GM21528 (cell line): ENCODE results near the gene ATP13A3.

Experiments
- ATAC-seq: cut with Tn5 transposase; IDR thresholded peaks from one replicate; pipeline ENCODE4 v1.9.1; 2021; ENCODE audit warnings: mild to moderate bottlenecking, moderate library complexity; ENCODE audit not compliant: unreplicated experiment, low FRiP score

The ATP13A3 gene

DNA sequence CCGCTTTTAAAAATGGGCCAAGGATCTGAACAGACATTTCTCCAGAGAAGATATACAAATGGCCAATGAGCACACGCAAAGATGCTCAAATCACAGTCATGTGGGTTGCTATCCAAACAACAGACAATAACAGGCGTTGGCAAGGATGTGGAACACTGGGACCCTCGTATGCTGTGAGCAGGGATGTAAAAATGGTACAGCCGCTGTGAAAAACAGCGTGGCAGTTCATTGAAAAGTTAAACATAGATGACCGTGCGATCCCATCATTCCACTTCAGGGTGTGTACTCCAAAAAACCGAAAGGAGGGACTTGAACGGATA lies 110.6 kb downstream of the ATP13A3 start:
- ATAC-seq = no peak

DNA sequence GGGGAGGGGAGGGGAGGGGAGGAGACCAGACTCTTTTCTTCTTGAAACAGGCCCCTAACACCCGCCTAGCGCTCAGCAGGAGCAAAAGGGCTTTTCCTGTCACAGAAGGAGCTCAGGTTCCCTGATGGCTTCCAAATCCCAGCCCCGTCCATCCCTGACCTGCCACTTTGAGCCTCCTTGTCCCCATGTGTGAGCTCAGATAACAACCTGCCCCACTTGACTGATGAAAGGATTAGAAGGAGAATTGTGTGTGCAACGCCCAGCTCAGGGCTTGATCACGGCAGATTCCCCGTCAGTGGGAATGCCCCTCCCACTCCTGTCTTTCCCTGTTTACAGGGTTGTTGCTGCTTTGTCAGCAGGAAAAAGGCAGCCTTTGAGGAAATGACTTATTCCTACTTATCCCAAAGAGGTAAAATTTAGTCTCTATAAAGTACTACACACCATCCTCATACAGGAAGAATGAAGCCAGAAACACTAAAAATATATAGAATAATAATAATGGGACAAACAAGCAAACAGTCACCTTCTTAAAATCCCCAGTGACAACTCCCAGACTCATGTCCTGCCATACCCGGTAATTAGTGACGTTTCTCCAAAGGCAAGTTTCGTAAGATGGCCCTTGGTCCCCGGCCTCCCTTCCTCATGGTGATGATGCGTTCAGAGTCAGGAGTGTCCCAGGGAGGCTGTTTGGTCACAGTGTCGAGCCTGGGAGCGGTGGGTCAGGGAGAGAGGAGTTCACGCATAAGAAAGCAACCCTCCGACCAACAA lies 111.1 kb downstream of the ATP13A3 start:
- no peak for ATAC-seq

DNA sequence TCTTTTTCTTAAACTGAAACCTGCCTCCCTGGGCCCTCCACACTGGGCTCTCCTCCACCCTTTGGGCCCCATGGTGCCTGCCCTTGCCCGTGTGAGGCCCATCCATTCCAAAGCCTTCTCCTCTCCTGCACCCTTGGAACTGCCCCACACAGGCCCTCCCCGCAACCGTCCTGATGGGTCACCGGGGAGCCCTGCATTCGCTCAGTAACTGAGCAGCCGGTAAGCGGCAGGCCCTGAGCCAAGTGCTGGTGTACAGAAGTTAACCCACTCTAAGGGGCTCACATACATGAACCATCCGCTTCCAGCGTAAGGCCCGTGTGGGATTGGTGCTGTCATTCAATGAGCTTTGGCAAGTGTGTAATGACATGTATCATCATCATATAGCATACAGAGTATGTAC lies 111.9 kb downstream of the ATP13A3 start:
- no peak for ATAC-seq

DNA sequence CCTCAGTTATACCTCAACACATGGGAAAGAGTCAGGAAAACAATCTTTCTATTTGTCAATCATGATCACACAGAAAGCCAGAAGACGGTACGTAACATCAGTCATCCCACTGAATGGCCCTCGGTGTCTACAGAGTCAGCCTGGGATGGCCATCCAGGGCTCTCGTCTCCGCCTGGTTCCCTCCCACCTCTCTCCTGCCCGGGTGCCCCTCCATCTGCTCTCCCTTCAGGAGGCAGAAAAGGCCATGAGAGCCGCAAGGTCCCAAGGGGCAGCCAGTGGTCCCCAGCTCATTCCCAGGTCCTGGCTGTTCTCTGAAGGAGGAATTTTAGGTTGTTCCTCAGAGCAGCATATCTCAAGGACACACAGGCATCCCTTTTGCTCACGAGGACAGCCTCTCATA lies 112.9 kb downstream of the ATP13A3 start:
- ATAC-seq = no peak

DNA sequence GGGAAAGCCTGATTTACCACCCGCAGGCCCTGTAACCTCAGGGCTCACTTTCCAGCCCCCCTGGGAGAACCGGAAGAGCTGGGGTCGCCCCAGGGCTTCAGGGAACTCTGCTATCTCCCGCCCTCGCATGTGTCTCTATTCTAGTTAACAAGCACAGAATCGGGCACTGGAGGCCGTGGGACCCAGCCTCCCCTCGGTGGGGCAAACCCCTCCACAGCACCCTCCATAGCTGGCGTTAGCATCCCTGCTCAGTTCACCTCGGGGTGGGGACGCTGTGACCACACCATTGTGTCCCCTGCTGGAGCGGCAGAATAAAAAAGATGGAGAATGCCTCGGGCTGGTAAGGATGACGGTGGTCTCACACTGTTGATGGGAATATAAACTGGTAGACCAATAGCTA lies 113.8 kb downstream of the ATP13A3 start:
- no peak for ATAC-seq

DNA sequence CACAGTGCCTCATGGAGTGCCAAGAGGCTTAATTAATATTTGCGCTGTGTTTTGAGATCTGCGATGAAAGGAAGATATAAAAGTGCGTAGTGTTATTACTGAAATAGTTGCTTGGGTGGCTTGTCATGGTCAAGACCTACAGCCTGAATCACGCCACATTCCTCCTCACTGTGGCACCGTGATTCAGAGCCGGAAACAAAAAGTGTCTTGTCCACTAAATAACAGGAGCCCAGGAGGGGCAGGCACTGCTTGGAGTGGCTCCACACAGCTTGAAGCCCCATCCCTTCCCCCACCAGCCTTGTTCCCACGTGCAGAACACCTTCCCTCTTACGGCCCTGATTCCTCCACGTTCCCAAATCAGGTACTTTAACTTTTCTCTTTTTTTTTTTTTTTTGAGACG lies 116.0 kb downstream of the ATP13A3 start:
- ATAC-seq = no peak

DNA sequence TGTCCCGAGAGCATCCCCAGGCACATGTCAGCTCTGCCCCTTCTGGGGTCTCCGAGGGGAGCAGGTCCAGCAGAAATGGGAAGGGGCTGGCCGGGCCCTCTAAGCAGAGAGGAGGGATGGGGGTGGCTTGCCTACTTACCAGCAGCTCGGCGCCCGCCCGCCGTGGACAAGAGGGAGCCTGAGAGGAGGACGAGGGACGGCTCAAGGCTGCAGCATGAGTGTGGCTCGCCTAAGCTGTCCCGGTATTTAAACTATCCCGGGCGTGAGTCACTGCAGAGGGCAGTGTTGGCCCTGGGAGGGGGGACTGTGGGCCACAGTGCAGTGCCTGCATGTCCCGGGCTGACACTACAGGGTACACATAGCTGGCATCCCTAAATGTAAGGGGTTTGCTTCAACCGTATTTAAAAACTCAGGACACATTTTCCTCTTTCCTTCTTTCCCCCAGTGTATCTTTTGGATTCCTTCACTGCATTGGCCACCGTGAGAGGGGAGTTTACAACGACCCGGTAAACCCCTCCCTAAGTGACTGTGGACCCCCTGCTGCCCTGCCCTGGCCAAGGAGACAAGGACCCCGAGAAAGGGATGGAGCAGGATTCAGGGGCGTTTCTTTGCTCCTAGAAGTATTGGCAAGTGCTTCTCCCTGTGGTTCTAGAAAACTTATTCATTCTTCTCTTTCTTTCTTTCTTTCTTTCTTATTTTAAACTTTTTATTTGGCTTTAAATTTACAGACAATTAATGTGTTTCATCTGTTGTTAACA lies 117.1 kb downstream of the ATP13A3 start, which contains the start of gene LRRC15:
LRRC15 (minus strand) TSS at position 222 of the 758 bp plus-strand sequence. CDS start 8,700 bp downstream, outside the sequence.
- no peak for ATAC-seq

DNA sequence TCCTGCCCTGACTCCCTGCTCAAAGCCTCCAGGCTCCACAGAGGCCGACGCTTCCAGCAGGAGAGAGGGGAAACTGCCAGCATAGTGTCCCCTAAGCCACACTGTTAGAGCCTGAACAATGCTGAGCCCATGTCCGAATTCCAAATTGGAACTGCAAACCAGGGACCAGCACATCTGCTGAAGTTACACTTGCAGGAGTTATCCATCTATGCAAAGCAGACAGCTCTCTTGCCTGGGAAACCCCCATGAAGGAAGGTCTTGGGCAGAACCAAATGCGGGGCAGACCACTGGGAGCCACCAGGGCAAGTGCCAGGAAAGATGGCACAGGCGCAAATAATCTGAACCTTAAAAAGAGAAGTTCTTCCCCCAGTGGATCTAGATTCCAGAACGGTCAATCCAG lies 117.9 kb downstream of the ATP13A3 start:
- no peak for ATAC-seq

DNA sequence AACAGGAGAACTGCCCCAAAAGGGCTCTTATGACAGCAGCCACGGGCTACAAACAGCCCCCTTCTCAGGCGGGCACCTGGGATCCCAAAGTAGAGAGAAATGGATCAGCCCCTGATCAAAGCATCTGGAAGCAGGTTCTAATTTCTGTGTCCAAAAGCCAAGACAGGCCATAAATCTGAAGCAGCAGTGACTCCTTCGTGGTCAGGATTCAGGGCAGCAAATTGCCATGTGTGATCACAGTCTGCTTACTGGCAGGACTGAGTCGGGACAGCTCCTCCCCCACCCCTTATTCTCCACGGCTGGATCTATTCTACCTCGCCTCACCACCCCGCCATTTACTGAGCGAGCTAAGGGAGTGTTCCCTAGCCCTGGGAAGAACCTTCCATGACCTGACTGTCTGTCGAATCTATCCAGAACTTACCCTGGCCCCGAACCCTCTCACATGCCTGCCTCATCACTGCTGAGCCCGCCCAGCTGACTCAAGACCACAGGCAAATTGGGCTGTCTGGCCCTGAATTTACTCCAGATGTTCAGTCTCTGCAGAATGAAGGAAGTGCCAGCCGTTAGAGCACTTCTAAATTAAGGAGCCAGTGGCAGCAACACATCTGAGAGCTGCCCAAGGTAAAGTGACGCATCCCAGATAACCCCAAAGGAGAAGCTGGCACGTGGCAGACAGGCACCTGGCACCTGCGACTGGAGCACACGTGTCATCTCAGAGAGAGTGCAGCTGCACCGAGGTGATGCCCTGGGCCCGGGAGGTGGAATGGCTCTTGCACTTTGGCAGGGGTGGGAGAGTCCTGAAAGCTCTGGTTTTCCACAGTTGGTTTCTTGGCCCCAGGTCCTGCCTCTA lies 118.6 kb downstream of the ATP13A3 start:
- no peak for ATAC-seq

DNA sequence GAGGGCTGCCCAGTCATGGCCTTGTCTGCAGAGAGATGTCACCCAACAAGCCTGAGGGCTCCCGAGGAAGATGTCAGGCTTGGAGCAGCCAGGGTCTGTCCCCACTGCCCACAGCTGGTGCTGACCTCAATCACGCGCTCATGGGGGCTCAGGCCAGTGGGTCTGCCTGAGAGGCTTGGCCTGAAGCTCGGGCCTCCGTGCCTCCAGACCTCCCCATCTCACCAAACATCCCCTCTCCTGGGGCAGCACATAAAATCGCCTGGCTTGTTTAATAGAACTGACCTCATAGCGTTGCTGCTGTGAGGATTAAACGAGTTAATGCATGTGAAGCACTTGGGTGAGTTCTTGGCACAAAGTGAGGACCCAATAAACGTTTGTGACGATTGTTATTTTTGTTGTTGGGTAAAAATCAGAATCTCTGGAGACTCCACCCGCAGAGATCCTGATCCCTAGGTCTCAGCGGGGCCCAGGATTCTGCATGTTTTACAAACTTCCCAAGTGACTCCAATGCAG lies 120.8 kb downstream of the ATP13A3 start:
- no peak for ATAC-seq

DNA sequence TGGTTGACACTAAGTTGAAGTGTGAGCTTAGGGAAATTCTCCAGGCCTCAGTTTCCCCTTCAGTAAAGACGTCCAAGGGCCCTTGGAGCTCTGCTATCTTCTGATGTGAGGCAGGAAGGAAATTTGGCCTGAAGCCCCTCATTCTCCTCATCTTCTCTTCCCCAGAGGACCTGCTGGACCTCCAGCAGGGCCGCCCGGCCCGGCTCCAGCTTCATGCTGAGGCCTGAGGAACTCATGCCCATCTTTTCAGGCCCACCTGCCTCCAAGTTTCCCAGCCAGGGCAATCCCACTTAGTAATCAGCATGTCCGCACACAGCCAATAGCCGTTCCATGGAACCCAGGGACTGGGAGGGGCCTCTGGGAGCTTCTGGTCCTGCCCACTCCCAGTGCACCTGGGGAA lies 121.3 kb downstream of the ATP13A3 start:
- no peak for ATAC-seq

DNA sequence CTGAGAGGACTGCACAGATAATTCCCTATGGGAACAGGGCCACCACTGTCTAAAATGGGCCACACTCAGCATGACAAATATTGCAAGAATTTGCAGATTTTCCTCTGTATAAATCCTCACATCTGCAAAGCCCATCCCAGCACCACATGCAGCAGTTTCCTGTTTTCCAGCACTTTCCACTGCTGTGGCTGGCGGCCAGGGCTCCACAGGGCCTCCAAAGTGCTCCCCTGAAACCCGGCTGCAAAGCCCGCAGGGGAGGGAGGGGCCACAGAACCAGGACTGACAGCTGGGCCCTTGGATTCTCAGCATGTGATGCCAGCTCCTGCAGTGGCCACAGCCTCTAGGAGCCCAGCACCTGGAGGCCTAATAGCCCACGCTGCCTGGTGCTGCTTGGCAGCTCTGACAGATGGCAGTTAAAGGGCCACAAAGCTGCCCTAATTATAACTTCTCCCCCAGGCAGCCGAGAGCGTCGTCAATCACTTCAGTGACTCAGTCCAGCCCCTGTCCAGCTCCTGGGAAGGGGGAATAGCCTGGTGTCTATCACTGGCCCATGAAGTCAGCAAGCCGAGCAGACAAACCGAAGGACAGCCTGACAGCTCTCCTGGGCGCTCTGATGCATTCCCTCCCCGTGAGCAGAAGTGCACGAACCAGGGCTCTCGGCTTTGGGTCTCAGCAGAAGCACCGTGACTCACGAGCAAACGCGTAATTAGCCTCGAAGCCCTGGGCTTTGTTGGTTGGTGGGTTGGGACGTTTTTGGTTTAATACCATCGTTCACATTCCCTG lies 122.0 kb downstream of the ATP13A3 start:
- no peak for ATAC-seq

DNA sequence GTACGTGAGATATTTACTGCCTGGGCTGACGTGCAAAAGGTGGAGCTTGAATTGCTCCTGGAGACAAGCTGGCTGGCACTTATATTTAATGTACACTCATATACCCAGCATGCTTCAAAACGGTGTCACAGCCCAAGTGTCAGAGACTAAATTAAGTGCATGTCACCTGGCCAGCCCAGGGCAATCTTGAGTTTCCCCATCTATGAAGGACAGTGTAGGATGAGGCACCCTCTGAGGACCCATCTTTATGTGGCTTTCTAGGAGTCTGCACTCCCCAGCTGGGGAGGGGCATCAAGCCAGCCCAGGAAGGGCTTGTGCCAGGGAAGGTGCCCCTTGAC lies 122.5 kb downstream of the ATP13A3 start:
- ATAC-seq = no peak

DNA sequence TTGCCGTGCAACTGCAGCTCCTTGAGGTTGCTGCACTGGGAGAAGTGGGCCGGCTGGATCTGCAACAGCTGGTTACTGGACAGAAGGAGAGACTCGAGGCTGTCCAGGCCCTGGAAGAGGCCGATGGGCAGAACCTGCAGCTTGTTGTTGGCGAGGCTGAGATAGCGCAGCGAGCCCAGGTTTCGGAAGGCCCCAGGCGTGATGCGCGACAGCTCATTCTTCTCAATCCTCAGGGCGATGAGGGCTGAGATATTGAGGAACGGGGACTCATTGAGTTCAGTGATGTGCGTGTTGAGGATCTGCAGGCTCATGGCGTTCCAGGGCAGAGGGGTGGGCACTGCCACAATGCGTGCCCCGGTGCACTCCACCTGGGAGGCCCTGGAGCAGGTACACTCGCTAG lies 126.2 kb downstream of the ATP13A3 start:
- no peak for ATAC-seq

DNA sequence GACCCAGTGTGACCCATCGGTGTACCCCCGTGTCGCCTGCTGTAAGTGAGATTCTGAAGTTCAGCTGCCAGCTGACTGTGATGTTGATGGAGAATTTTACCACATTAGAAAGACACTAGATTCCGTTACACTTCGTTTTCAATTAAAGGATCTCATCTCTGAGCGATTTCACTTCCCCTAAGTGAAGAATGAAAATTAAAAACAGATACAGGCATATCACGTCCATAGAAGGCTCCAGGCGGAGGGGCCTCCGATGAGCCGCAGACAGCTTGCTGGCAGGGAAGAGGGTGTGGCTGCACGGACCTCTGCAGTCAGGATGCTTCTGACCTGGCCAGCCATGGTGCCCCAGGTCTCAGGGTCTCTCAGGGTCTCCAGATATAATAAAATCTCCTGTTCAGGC lies 129.1 kb downstream of the ATP13A3 start:
- ATAC-seq = no peak

DNA sequence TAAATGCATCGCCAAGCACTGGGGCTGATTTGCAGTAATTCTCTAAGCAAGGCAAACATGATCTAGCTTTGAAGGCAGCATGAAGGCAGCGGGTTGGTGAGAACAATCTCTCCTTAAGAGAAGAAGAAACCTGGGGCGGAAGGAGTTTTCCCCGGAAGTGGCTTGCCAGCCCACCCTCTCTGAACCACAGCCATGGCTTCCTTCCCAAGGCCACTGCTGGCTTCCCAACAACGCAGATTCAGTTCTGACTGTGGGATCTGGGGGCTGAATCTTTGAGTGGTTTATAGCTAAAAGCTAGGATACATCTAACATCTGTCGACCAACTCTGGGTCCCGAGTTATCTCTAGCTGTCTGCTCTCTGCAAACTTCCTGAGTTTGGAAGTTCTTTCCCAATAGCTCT lies 131.4 kb downstream of the ATP13A3 start:
- no peak for ATAC-seq

DNA sequence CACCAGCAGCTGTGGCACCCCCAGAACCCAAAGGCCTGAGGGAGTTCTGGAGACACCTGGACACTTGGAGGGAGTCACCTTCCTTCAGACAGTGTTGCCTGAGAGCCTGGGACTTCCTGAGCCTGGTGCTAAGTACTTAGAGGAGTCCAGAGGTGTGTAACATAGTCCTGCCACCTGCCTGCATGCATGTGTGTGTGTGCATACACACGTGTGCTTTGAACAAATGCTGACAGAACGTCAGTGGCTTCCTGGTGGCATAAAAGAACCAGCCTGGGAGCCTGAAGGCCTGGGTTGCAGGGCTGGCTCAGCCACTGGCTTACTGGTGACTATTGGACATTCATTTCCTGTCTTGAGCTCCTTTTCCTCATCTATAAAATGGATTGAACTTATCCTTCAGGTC lies 132.5 kb downstream of the ATP13A3 start:
- no peak for ATAC-seq
